Retinal pigment epithelial cell (primary cell): Measurements from ENCODE around the gene SCD5.

Source experiments
- DNase-seq: peaks from one replicate; pipeline ENCODE4 v3.0.0-alpha.2; 2010; ENCODE audit warnings: low read depth
- H3K4me3 ChIP-seq: 2 replicates; pipeline ENCODE4 v1.5.1; 2011; ENCODE audit warnings: mild to moderate bottlenecking, low read length, control low read depth, moderate library complexity
- CTCF ChIP-seq: conservative IDR thresholded peaks from 2 replicates; pipeline ENCODE4 v1.5.1; 2011; ENCODE audit warnings: low read depth, low read length, control low read depth, inconsistent platforms

Gene SCD5

GRCh38 chr4:82648356-82648755 lies 150.2 kb downstream of the SCD5 start:
- DNase-seq, result no peak
- TF ChIP-seq CTCF, result no peak
- H3K4me3 ChIP-seq, result no peak overlapping the region

- no peak overlapping the region for H3K4me3 ChIP-seq
- TF ChIP-seq CTCF, result no peak
- no peak for DNase-seq
Measured at GRCh38 chr4:82645936-82646565, 152.5 kb downstream of the SCD5 start.

- no peak for DNase-seq
- TF ChIP-seq CTCF, result no peak
- H3K4me3 ChIP-seq, result no peak overlapping the region
Measured at GRCh38 chr4:82644734-82645126, 153.9 kb downstream of the SCD5 start.

GRCh38 chr4:82643994-82644733 lies 154.4 kb downstream of the SCD5 start:
- no peak overlapping the region for H3K4me3 ChIP-seq
- no peak for DNase-seq
- no peak for TF ChIP-seq CTCF

- TF ChIP-seq CTCF, result no peak
- DNase-seq, result no peak
- no peak overlapping the region for H3K4me3 ChIP-seq
Measured at GRCh38 chr4:82642331-82642730, 156.3 kb downstream of the SCD5 start.

GRCh38 chr4:82640540-82640939 lies 158.1 kb downstream of the SCD5 start:
- TF ChIP-seq CTCF, result no peak
- no peak for DNase-seq
- H3K4me3 ChIP-seq, result no peak overlapping the region

- TF ChIP-seq CTCF, result no peak
- no peak overlapping the region for H3K4me3 ChIP-seq
- no peak for DNase-seq
Measured at GRCh38 chr4:82639971-82640370, 158.6 kb downstream of the SCD5 start.
